GM12873 (cell line): Measurements from ENCODE around the gene VPS33B.

Source experiments
- TF ChIP-seq, protein P1 (sequence below): IDR thresholded peaks from 2 replicates; pipeline ENCODE4 v1.5.1; 2012; ENCODE audit warnings: low read depth, mild to moderate bottlenecking, moderate library complexity, low read length, control low read depth; ENCODE audit not compliant: insufficient read depth; ENCODE audit errors: missing control alignments

Gene VPS33B

DNA sequence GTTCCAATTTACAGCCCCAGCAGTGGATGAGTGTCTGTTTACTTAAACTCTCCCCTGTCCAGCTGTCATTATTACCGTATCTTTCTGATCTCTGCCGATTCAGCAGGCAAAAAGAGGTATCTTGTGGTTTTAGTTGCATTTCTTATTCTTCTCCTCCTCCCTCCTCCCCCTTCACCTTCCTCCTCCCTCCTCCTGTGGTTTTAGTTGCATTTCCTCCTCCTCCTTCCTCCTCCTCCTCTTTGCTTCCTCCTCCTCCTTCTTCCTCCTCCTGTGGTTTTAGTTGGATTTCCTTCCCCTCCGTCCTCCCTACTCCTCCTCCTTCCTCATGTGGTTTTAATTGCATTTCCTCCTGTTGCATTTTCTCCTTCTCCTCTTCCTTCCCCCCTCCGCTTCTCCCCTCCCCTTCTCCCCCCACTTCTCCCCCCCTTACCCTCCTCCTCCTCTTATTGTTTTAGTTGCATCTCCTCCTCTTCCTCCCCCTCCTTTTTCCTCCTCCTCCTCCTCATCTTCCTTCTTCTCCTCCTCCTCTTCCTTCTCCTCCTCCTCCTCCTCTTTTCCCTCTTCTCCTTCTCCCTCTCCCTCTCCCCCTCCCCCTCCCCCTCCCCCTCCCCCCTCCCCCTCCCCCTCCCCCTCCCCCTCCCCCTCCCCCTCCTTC lies 25.3 kb upstream of the VPS33B start:
- TF ChIP-seq, protein P1, sequence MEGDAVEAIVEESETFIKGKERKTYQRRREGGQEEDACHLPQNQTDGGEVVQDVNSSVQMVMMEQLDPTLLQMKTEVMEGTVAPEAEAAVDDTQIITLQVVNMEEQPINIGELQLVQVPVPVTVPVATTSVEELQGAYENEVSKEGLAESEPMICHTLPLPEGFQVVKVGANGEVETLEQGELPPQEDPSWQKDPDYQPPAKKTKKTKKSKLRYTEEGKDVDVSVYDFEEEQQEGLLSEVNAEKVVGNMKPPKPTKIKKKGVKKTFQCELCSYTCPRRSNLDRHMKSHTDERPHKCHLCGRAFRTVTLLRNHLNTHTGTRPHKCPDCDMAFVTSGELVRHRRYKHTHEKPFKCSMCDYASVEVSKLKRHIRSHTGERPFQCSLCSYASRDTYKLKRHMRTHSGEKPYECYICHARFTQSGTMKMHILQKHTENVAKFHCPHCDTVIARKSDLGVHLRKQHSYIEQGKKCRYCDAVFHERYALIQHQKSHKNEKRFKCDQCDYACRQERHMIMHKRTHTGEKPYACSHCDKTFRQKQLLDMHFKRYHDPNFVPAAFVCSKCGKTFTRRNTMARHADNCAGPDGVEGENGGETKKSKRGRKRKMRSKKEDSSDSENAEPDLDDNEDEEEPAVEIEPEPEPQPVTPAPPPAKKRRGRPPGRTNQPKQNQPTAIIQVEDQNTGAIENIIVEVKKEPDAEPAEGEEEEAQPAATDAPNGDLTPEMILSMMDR = no peak

DNA sequence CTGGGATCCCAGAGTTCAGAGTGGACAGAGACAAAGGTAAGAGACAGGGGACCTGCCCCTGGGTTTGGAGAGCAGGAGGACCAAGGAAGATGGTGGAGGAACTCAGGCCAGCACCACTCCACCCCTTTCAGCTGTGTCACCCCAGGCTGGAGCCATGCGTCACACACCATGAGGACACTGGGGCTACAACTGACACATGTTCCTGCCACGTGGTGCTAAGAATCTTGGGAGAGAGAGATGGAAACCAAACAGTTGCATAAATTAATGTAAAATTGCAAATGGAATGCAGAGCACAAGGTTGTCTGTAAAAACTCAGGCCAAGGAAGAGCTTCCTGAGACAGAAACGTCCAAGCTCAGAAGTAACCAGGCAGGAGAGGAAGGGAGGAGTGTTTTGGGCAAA lies 22.7 kb upstream of the VPS33B start:
- TF ChIP-seq, protein P1 = no peak

DNA sequence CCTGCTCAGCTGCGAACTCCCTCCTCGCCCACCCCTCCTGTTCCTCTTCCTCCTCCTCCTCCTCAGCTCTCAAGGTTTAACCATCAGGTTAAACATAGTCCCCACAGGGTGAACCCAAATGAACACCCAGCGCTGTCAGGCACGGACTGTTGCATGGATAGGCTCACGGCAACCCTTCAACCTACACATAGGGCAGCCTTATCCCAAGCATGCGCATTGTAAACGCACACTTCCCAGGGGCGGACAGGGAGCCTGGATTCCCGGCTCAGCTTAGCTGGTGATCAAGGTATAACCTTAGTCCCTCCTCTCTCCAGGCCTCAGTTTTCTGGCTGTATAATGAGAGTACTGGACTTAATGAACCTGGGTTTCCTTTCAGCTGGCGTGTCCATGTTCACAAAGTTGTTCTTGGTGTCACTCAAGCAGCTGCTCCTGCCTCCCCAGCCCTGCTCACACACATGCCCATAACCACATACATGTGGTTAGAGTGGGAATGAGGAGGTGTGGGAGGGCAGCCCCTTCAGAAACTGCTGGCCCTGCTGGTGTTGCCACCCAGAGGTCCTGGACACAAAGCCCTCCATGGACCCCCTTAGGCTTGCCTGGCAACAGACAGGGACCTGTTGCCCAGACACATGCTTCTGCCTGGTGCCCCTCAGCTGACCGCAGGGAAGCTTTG lies 20.9 kb upstream of the VPS33B start:
- TF ChIP-seq, protein P1 = no peak

DNA sequence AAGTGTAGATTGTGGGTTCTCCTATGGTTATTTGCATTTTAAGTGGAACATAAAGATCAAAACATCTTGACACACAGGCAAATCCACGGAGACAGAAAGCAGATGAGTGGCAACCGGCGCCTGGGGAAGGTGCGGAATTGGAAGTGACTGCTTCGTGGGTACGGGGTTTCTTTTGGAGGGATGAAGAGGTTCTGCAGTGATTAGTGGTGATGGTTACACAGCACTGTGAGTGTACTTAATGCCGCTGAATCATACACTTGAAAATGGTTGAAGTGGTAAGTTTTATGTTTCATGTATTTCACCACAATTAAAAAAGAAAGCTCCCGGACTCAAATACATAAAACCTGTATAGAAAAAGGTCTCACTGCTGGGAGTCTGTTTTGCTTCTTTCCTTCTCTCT lies 18.5 kb upstream of the VPS33B start:
- TF ChIP-seq, protein P1 = no peak

DNA sequence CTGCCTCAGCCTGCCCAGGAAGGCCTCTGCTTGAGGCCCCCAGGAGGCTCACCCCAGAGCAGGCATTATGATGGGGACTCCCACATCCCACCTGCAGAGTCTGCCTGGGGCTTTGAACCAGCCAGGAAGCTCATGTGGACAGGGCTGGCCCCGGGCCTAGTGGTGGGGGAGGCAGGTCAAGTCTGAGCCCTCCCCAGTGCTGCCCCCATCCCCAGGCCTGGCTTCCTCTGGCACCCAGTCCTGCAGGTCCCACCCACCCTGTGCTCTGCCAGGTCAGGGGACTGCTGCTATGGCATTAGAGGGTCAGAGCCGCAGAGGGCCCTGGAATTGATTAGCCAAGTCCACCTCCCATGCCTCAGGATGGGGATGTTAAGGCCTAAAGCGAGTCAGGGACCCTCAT lies 17.6 kb upstream of the VPS33B start:
- TF ChIP-seq, protein P1 = no peak

DNA sequence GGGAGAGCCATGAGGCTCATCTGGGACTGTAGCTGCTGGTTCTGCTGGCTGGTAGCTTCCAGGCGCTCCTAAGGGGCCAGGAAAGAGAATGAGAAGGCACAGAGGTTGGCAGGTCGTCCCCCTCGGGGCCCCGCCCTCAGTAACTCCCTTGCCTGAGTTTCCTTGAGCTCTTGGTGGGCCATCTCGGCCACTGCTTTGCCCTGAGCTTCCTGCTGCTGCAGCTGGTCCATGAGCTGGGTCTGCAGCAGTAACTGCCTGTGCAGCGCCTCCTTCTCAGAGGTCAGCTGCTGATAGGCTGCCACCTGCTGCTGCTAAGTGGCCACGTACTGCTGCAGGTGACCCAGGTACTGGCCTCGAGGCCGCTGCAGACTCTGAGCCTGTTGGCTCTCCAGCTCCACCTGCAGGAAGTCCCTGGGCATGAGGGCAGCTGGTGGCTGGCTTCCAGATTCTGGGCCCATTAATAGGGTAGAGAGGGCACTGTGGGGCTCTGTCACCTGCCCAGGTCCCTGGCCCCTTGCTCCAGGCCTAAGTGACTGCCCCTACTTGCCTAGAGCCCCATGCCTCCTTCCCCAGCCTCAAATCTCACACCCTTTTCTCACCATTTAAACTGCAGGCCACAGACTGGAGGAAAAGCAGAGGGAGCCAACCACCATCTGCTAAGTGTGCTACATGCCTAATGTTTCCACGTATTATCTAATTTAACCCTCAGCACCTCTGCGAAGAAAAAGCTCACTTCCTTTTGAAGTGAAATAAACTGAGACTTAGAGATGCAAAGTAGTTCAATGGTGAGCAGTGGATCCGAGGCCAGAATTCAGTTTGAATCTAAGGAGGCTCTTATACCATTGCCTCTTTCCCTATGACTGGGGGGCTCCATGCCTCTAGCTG lies 10.8 kb upstream of the VPS33B start:
- TF ChIP-seq, protein P1 = peak; percentile 87

- TF ChIP-seq, protein P1 = no peak
Measured at GRCh38 chr15:91031796-91032195, 9.4 kb upstream of the VPS33B start.
